Daoy (cell line): ENCODE results near the gene SYT7. TPM values are rescaled to one million over a fixed set of nuclear protein-coding genes. Genes with fewer than 3 reads are reported as not detected.

Source experiments
- DNase-seq: peaks from one replicate; pipeline ENCODE4 v3.0.0-alpha.2; 2015; ENCODE audit warnings: low read depth
- total RNA-seq: library from RNA; depleted of rRNA; stranded (reverse); fragments of >200 nt; shearing (Covaris generic); gene quantifications from 2 replicates; pipeline ENCODE4 v1.2.3, GENCODE V29; 2014

The SYT7 gene
- total RNA-seq, 1 experiment from 2014 or later: 0.34 TPM

- DNase-seq: no peak
Measured at GRCh38 chr11:61515686-61516085, 65.2 kb downstream of the SYT7 start.

- DNase-seq: no peak
Measured at GRCh38 chr11:61514050-61514917, 66.6 kb downstream of the SYT7 start.

- DNase-seq: no peak
Measured at GRCh38 chr11:61513143-61513765, 67.6 kb downstream of the SYT7 start.

- no peak for DNase-seq
Measured at GRCh38 chr11:61512435-61512834, 68.4 kb downstream of the SYT7 start.

- DNase-seq: no peak
Measured at GRCh38 chr11:61511383-61511782, 69.5 kb downstream of the SYT7 start.

GRCh38 chr11:61510974-61511373 lies 69.9 kb downstream of the SYT7 start:
- no peak for DNase-seq

- no peak for DNase-seq
Measured at GRCh38 chr11:61510166-61510919, 70.5 kb downstream of the SYT7 start.

GRCh38 chr11:61509043-61510029 lies 71.5 kb downstream of the SYT7 start:
- DNase-seq: peak; percentile 89

- DNase-seq: peak; percentile 80
Measured at GRCh38 chr11:61507962-61508861, 72.7 kb downstream of the SYT7 start, which contains the start of gene LRRC10B. Gene LRRC10B, plus strand, starts transcription at chr11:61508749. Its CDS starts 250 bp downstream, at chr11:61508999.

- DNase-seq: no peak
Measured at GRCh38 chr11:61507012-61507768, 73.7 kb downstream of the SYT7 start.

- DNase-seq: peak; percentile 65
Measured at GRCh38 chr11:61505640-61506155, 75.2 kb downstream of the SYT7 start.

- DNase-seq: no peak
Measured at GRCh38 chr11:61505106-61505505, 75.8 kb downstream of the SYT7 start.

- DNase-seq: no peak
Measured at GRCh38 chr11:61503135-61503770, 77.6 kb downstream of the SYT7 start.

- no peak for DNase-seq
Measured at GRCh38 chr11:61502522-61502921, 78.4 kb downstream of the SYT7 start.

GRCh38 chr11:61499816-61500491 lies 80.9 kb downstream of the SYT7 start:
- DNase-seq: no peak

GRCh38 chr11:61498767-61499341 lies 82.0 kb downstream of the SYT7 start:
- DNase-seq: no peak

- DNase-seq: no peak
Measured at GRCh38 chr11:61497876-61498275, 83.0 kb downstream of the SYT7 start.

- DNase-seq: no peak
Measured at GRCh38 chr11:61497473-61497872, 83.4 kb downstream of the SYT7 start.
